Adrenal gland (tissue), 12 donors: ENCODE data around the gene CCL1. TPM values are rescaled to one million over a fixed set of nuclear protein-coding genes. Genes with fewer than 3 reads are reported as not detected.

Source experiments
- DNase-seq, 7 donors: peaks; one replicate each; pipeline ENCODE4 v3.0.0-alpha.2; 2019 to 2020
- H3K27ac ChIP-seq, 5 donors: fragments of 200-600 bp; sonication (generic) in 4 of 5; 1 replicate in 3 of 5; 2 replicates in 2 of 5; pipeline versions ENCODE4 v1.5.1 to v1.8.0; 2016 to 2020; ENCODE audit warnings: mild to moderate bottlenecking in 1 of 5
- H3K27me3 ChIP-seq: fragments of 200-600 bp; 2 replicates; pipeline ENCODE4 v1.8.0; 2021
- H3K36me3 ChIP-seq, 2 donors: fragments of 200-600 bp; replicated peaks in 1 of 2; 1 replicate in 1 of 2; 2 replicates in 1 of 2; pipeline versions ENCODE4 v1.5.1 to v1.8.0; 2018 to 2022
- H3K4me1 ChIP-seq, 2 donors: fragments of 200-600 bp; replicated peaks in 1 of 2; 1 replicate in 1 of 2; 2 replicates in 1 of 2; pipeline versions ENCODE4 v1.5.1 to v1.8.0; 2018 to 2021
- H3K4me3 ChIP-seq, 4 donors: fragments of 200-600 bp; sonication (generic) in 3 of 4; one replicate each; pipeline ENCODE4 v1.5.1; 2016 to 2018
- H3K9me3 ChIP-seq, 3 donors: fragments of 200-600 bp; sonication (generic) in 1 of 3; replicated peaks in 1 of 3; 1 replicate in 2 of 3; 2 replicates in 1 of 3; pipeline versions ENCODE4 v1.5.1 to v1.8.0; 2016 to 2021
- CTCF ChIP-seq, 6 experiments: fragments of 450-650 bp in 4 of 6; fragments of 200-600 bp in 2 of 6; sonication (generic) in 1 of 6; IDR thresholded peaks; 1 replicate in 5 of 6; 2 replicates in 1 of 6; pipeline versions ENCODE4 v1.5.1 to v1.8.0; 2016 to 2021; ENCODE audit warnings: antibody characterized with exemption in 6 of 6, mild to moderate bottlenecking in 2 of 6, moderate library complexity in 1 of 6
- POLR2A ChIP-seq, 2 donors: fragments of 450-650 bp; IDR thresholded peaks; one replicate each; pipeline ENCODE4 v1.6.1; 2017; ENCODE audit warnings: antibody characterized with exemption in 2 of 2, mild to moderate bottlenecking in 2 of 2, moderate library complexity in 1 of 2
- WGBS, 4 donors: extraction: QIAGEN DNeasy Blood & Tissue Kit in 2 of 4; methylation state at CpG; one replicate each; pipeline versions ENCODE4 v1.1.5 to v1.1.7; 2013 to 2017; 5-methylcytosine and 5-hydroxymethylcytosine counted together
- intact Hi-C, 2 donors: fragments of 100-400 bp; cut with DNase I; formaldehyde crosslinking; loops; one replicate each; pipeline versions ENCODE4 v1.14.1 to v1.15.0; 2022 to 2023
- polyA plus RNA-seq, 3 donors: library from polyadenylated mRNA; stranded (reverse); fragments of 200-250 nt in 2 of 3; fragments of 350-450 nt in 1 of 3; fragmentation: Illumina TruSeq in 1 of 3; extraction: RNeasy Lipid Tissue Mini Kit (QIAGEN cat#74804) in 1 of 3; gene quantifications; one replicate each; pipeline ENCODE4 v1.2.3, GENCODE V29; 2013 to 2014
- total RNA-seq, 9 donors: library from RNA; depleted of rRNA in 4 of 9; stranded (reverse); fragments of >200 nt in 4 of 9; fragments of 120-200 nt in 1 of 9; fragmentation: NEBNext Ultra II Directional in 1 of 9; extraction: Animal tissue kit (Norgen Biotek cat#: 25700) in 1 of 9; gene quantifications; one replicate each; pipeline versions ENCODE4 v1.1.0 to v1.2.4, GENCODE V29; 2013 to 2023
- donor health status: healthy with polysubstance abuse.
- donor health status: Bipolar disorder and iron deficiency.
- donor health status: DM: yes; HTN: yes; CAD: no.
- donor health status: DM: no; HTN: no; CAD: no.
- donor health status: DM: no; HTN: no; CAD: no.
- donor health status: DM: yes; HTN: yes; CAD: no.

Gene CCL1
- total and polyA plus RNA-seq, 12 donors = not detected

- Histone ChIP-seq H3K36me3 (no peaks in the 10 kb centered on the region), H3K4me1 (peaks cover 0 to 17% of the 10 kb centered on the region in 2 donors), H3K27me3 (no peaks in the 10 kb centered on the region), H3K9me3 (no peaks in the 10 kb centered on the region), H3K4me3 (no peak overlapping the region), H3K27ac (peak overlapping the region in 2 of 5 donors; percentile 48 to 52)
- WGBS, 4 donors = 43 to 79% (median 65%) methylated on average over 3 of the region's 3 CpGs
- TF ChIP-seq CTCF (IDR thresholded peaks at IDR 0.05) = no peak
- no peak for TF ChIP-seq POLR2A (IDR thresholded peaks at IDR 0.05)
- intact Hi-C loops = loop anchor here in 1 of 2 donors (5.0 kb wide), 1 partner anchor 66 kb away; no protein-coding TSS in a partner anchor
- DNase-seq = no peak
Observed at GRCh38 chr17:34318474-34318873, 44.6 kb downstream of the CCL1 start.

GRCh38 chr17:34314279-34314678, 48.8 kb downstream of the CCL1 start:
- Histone ChIP-seq H3K4me3 (no peak overlapping the region), H3K27me3 (no peaks in the 10 kb centered on the region), H3K4me1 (peaks cover 0 to 12% of the 10 kb centered on the region in 2 donors), H3K9me3 (no peaks in the 10 kb centered on the region), H3K36me3 (no peaks in the 10 kb centered on the region), H3K27ac (peak overlapping the region in 3 of 5 donors; percentile 36 to 81 (median 36))
- intact Hi-C loops = no loop called here
- TF ChIP-seq CTCF (IDR thresholded peaks at IDR 0.05) = no peak
- TF ChIP-seq POLR2A (IDR thresholded peaks at IDR 0.05) = no peak
- WGBS, 4 donors = 24 to 44% (median 38%) methylated on average over 4 of the region's 4 CpGs
- peak in 6 of 7 donors; percentile 18 to 65 (median 34) for DNase-seq

- intact Hi-C loops = no loop called here
- Histone ChIP-seq H3K27me3 (no peaks in the 10 kb centered on the region), H3K36me3 (no peaks in the 10 kb centered on the region), H3K4me1 (peaks cover 0 to 10% of the 10 kb centered on the region in 2 donors), H3K4me3 (no peak overlapping the region), H3K9me3 (no peaks in the 10 kb centered on the region), H3K27ac (peak overlapping the region in 3 of 5 donors; percentile 47 to 81 (median 61))
- DNase-seq = no peak
- TF ChIP-seq POLR2A (IDR thresholded peaks at IDR 0.05) = no peak
- TF ChIP-seq CTCF (IDR thresholded peaks at IDR 0.05) = no peak
- 74 to 79% (median 78%) methylated on average over 4 of the region's 4 CpGs for WGBS, 4 donors
Observed at GRCh38 chr17:34313164-34313563, 49.9 kb downstream of the CCL1 start.

- Histone ChIP-seq H3K4me1 (peaks cover 0 to 10% of the 10 kb centered on the region in 2 donors), H3K4me3 (no peak overlapping the region), H3K27me3 (no peaks in the 10 kb centered on the region), H3K9me3 (no peaks in the 10 kb centered on the region), H3K27ac (peak overlapping the region in 3 of 5 donors; percentile 47 to 81 (median 61)), H3K36me3 (no peaks in the 10 kb centered on the region)
- WGBS, 4 donors = 29 to 43% (median 35%) methylated on average over 5 of the region's 5 CpGs
- TF ChIP-seq POLR2A (IDR thresholded peaks at IDR 0.05) (no peak), CTCF (IDR thresholded peaks at IDR 0.05) (no peak)
- intact Hi-C loops = no loop called here
- no peak for DNase-seq
Observed at GRCh38 chr17:34312080-34312479, 51.0 kb downstream of the CCL1 start.
